OCI-LY7 (cell line): ENCODE results near the gene UBA3. TPM values are rescaled to one million over a fixed set of nuclear protein-coding genes. Genes with fewer than 3 reads are reported as not detected.

ENCODE experiments used
- BruUV-seq: library from RNA; stranded (reverse); fragments of 400-500 nt; replicated peaks from 2 replicates; lab custom pipeline; 2021; lab: Mats Ljungman, UMichigan
- CTCF ChIA-PET: fragments of 300-600 bp; sonication (Branson Sonifier 250); formaldehyde crosslinking; loops from one replicate; lab custom pipeline; 2022; ENCODE audit warnings: antibody characterized with exemption; ENCODE audit not compliant: unreplicated experiment; lab: Charles Lee
- POLR2A ChIA-PET: fragments of 300-600 bp; sonication (Branson Sonifier 250); formaldehyde crosslinking; loops from one replicate; lab custom pipeline; 2022; ENCODE audit warnings: antibody characterized with exemption; lab: Charles Lee
- DNase-seq: peaks from one replicate; pipeline ENCODE4 v3.0.0-alpha.2; 2015; ENCODE audit warnings: low spot score
- H2AFZ ChIP-seq: fragments of 200-600 bp; sonication (generic), shearing (Covaris generic); 2 replicates; pipeline ENCODE4 v1.6.1; 2014; ENCODE audit warnings: mild to moderate bottlenecking, antibody characterized with exemption, low read length, moderate library complexity
- H3K27ac ChIP-seq: fragments of 200-600 bp; sonication (generic); 2 replicates; pipeline ENCODE4 v1.5.1; 2014; ENCODE audit warnings: mixed run types, low read depth, mild to moderate bottlenecking, moderate library complexity, low read length, inconsistent platforms; ENCODE audit not compliant: poor library complexity, severe bottlenecking
- H3K36me3 ChIP-seq: fragments of 200-600 bp; sonication (generic); 2 replicates; pipeline ENCODE4 v1.6.1; 2014; ENCODE audit warnings: mild to moderate bottlenecking, antibody characterized with exemption, low read length, moderate library complexity, mixed read lengths; ENCODE audit not compliant: insufficient read depth
- H3K4me1 ChIP-seq: fragments of 200-600 bp; sonication (generic); 2 replicates; pipeline ENCODE4 v1.5.1; 2014; ENCODE audit warnings: mild to moderate bottlenecking, low read length; ENCODE audit not compliant: insufficient read depth, poor library complexity, severe bottlenecking
- H3K4me2 ChIP-seq: fragments of 200-600 bp; sonication (generic); 2 replicates; pipeline ENCODE4 v1.6.1; 2014; ENCODE audit warnings: mild to moderate bottlenecking, low read length
- H3K4me3 ChIP-seq: fragments of 200-600 bp; sonication (generic); 2 replicates; pipeline ENCODE4 v1.5.1; 2014; ENCODE audit warnings: mild to moderate bottlenecking, low read depth, low read length; ENCODE audit not compliant: poor library complexity, severe bottlenecking
- H3K79me2 ChIP-seq: fragments of 200-600 bp; sonication (generic); 2 replicates; pipeline ENCODE4 v1.6.1; 2016; ENCODE audit warnings: low read depth, mild to moderate bottlenecking, low read length, moderate library complexity, mixed read lengths; ENCODE audit not compliant: insufficient read depth
- H3K9me2 ChIP-seq: fragments of 200-600 bp; sonication (generic); 2 replicates; pipeline ENCODE4 v1.6.1; 2016; ENCODE audit warnings: mild to moderate bottlenecking, low read length, mixed read lengths; ENCODE audit not compliant: insufficient read depth
- H3K9me3 ChIP-seq: fragments of 200-600 bp; sonication (generic); 2 replicates; pipeline ENCODE4 v1.6.1; 2014; ENCODE audit warnings: mild to moderate bottlenecking, mixed run types, low read length, mixed read lengths
- H4K20me1 ChIP-seq: fragments of 200-600 bp; sonication (generic); 2 replicates; pipeline ENCODE4 v1.6.1; 2014; ENCODE audit warnings: mild to moderate bottlenecking, antibody characterized with exemption, low read length, moderate library complexity, mixed read lengths; ENCODE audit not compliant: insufficient read depth
- CTCF ChIP-seq: fragments of 200-600 bp; sonication (generic); conservative IDR thresholded peaks from 2 replicates; pipeline ENCODE4 v1.5.1; 2014; ENCODE audit warnings: mild to moderate bottlenecking, antibody characterized with exemption, low read length, moderate library complexity, mixed read lengths
- EZH2phosphoT487 ChIP-seq: fragments of 200-600 bp; sonication (generic); IDR thresholded peaks from 2 replicates; pipeline ENCODE4 v1.6.1; 2018; ENCODE audit warnings: low read depth, borderline replicate concordance, mild to moderate bottlenecking, mixed run types, antibody characterized with exemption, low read length, moderate library complexity, mixed read lengths
- intact Hi-C: fragments of 100-400 bp; cut with micrococcal nuclease; formaldehyde crosslinking; loops from one replicate; pipeline ENCODE4 v1.10.0; 2022; ENCODE audit not compliant: unreplicated experiment
- total RNA-seq, 2 experiments: library from RNA; depleted of rRNA in 1 of 2; stranded (reverse); fragments of >200 nt in 1 of 2; shearing (Covaris generic) in 1 of 2; gene quantifications; 2 replicates each; pipeline ENCODE4 v1.2.3, GENCODE V29; 2014 to 2022

The UBA3 gene
- total RNA-seq, 2 experiments from 2014 or later, result 70.2 to 78.8 TPM

- Histone ChIP-seq H3K4me1 (peaks cover 13% of the 10 kb centered on the region), H3K9me2 (no peaks in the 10 kb centered on the region), H4K20me1 (no peaks in the 10 kb centered on the region), H3K27ac (no peak within 1 kb of the TSS), H2AFZ (peak within 1 kb of the TSS; percentile 96), H3K9me3 (no peaks in the 10 kb centered on the region), H3K36me3 (peaks cover 4% of the 10 kb centered on the region; the same call in 1 of the 2 replicates), H3K4me3 (peak within 1 kb of the TSS; percentile 73), H3K4me2 (peak within 1 kb of the TSS; percentile 76), H3K79me2 (no peaks in the 10 kb centered on the region; the same call in 1 of the 2 replicates)
- intact Hi-C loops, result loop anchor here (2.0 kb wide), 1 partner anchor 71 kb away; the partner anchor contains the start of gene ARL6IP5
- BruUV-seq, result no TSS peak
- ChIA-PET CTCF (no interaction called here), POLR2A (interaction anchor here (0.6 to 1.0 kb wide), 2 partner anchors 78 kb away, joined by 3 to 6 read pairs; no protein-coding TSS in a partner anchor)
- DNase-seq, result peak; percentile 77
- TF ChIP-seq CTCF (peak; percentile 73), EZH2phosphoT487 (no peak)
Measured at GRCh38 chr3:69013253-69014021, 66.7 kb downstream of the UBA3 start, which contains the start of gene EOGT. Gene EOGT, minus strand, starts transcription at chr3:69013684. Its CDS starts 3,838 bp downstream, at chr3:69009846.

GRCh38 chr3:69012800-69013252 lies 67.3 kb downstream of the UBA3 start:
- Histone ChIP-seq H3K9me2 (no peaks in the 10 kb centered on the region), H4K20me1 (no peaks in the 10 kb centered on the region), H3K4me1 (peaks cover 13% of the 10 kb centered on the region), H3K4me3 (peak overlapping the region; percentile 73), H3K79me2 (no peaks in the 10 kb centered on the region; the same call in 1 of the 2 replicates), H3K27ac (no peak overlapping the region), H2AFZ (peak overlapping the region; percentile 96), H3K36me3 (no peaks in the 10 kb centered on the region), H3K4me2 (peak overlapping the region; percentile 76), H3K9me3 (no peaks in the 10 kb centered on the region)
- TF ChIP-seq CTCF (no peak), EZH2phosphoT487 (no peak)
- DNase-seq, result peak; percentile 20
- CTCF ChIA-PET, result no interaction called here
- intact Hi-C loops, result loop anchor here (2.0 kb wide), 1 partner anchor 72 kb away; the partner anchor contains the start of gene ARL6IP5
- POLR2A ChIA-PET, result interaction anchor here (0.6 to 0.7 kb wide), 2 partner anchors 78 to 87 kb away, joined by 3 read pairs; no protein-coding TSS in a partner anchor
- BruUV-seq, result no TSS peak
